HL-60/S4 (cell line): Measurements from ENCODE around the gene GREB1.

Experiments
- in situ Hi-C: fragments of 300-500 bp; cut with MboI; formaldehyde crosslinking; loops from 2 replicates; pipeline ENCODE4 v1.14.3; 2022; ENCODE audit warnings: low sequenced_read_pairs

Gene GREB1

DNA sequence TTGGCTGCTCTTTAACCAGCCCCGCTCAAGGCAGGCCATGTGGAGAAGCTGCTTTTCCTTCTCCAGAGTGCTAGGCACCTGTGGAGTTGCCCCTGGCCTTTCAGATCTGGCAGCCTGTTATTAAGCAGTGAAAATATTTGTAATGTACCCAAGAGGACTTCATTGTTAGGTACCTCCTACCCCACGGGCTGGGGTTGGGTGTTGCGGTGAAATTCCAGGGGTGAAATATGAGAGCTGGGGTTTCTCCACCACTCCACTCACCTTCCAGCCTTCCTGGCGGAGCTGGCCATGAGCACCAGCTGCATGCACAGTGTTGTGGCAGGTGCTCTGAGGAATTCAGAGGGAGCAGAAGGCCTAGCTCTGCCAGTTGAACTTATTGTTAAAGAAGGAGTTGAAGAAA, 97.0 kb downstream of the GREB1 start:
- in situ Hi-C loops: no loop called here

DNA sequence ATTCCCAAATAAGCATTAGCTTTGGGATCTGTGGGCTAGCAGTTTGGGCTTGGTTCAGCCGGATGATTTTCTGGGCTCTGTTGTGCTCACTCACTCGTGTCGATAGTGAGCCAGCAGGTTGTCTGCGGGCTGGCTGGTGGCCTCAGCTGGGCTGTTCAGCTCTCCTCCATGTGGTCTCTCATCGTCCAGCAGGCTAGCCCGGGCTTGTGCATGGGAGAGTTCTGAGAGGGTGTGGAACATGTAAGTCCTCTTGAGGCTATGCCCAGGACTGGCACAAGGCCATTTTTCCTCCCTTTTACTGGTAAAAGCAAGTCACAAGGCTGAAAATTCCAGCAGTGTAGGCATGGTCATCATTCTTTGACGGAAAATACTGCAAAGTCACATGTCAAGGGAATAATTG, 97.6 kb downstream of the GREB1 start:
- in situ Hi-C loops: no loop called here

DNA sequence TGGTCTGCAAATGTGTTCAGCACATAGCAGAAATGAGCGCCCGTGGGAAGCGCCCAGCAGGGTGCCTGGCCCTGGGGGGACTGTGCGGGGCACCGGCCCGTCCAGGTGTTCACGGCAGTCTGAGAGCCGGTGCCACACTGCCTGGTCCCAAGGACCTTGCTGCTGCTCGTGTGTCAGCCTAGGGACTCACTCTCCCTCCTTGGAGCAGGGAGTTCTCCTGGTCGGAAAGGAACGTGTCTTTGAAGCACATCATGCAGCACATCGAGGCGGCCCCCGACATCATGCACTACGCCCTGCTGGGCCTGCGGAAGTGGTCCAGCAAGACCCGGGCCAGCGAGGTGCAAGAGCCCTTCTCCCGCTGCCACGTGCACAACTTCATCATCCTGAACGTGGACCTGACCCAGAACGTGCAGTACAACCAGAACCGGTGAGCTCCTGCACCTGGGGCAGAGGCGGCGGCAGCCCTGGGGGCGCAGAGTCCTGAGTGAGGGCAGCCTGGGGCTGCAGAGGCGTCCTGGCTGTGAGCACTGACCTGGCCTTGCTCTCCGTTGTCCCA, 100.2 kb downstream of the GREB1 start:
- in situ Hi-C loops: no loop called here

DNA sequence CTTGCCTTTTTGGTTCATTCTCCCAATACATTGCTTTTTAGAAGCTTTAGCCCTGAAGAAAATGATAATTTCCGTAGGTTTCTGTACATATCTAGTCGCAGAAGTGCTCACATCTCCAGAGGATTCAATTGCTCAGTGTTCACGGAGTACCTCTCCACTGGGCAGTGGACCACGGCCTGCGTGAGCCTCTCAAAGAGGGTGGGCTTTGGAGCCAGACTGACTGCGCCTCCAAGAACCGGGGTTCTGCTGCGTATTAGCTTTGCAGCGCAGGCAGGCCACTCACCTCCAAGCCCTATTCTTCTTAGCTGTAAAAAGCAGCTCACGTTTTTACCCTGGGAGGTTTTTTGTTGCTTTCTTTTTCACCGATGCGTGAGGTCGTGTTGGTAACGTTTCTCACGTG, 100.7 kb downstream of the GREB1 start:
- in situ Hi-C loops: no loop called here

DNA sequence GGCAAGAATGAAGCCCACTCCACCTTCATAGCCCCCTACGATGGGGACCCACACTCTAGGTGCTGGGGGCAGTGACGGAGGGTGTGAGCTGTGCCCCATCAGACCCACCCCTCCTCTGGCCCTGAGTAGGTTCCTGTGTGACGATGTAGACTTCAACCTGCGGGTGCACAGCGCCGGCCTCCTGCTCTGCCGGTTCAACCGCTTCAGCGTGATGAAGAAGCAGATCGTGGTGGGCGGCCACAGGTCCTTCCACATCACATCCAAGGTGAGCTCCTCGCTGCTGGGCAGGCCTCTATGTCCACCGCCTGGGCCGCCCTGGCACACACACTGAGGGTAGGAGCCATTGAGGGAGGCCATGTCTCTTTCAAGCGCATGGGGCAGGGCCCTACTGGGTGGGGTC, 101.3 kb downstream of the GREB1 start:
- in situ Hi-C loops: no loop called here

DNA sequence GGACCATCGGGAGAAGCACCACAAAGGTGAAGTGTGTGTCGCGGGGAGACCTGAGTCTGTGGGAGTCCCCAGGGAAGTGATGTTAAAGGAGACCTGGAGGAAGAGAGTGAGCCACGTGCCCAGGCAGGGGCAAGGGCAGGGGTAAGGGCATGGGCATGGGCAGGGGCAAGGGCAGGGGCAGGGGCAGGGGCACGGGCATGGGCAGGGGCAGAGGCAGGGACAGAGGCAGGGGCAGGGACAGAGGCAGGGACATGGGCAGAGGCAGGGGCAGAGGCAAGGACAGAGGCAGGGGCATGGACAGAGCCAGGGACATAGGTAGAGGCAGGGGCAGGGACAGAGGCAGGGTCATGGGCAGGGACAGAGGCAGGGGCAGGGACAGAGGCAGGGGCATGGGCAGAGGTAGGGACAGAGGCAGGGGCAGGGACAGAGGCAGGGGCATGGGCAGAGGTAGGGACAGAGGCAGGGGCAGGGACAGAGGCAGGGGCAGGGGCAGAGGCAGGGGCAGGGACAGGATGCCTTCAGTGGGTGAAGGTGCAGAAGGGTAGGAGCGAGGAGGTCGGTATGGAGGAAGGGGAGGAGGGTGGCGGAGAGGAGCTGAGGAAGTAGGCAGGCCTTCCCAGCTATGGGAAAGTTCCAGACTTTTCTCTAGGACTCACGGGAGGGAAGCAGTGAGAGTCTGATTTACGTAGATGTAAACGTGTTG, 102.9 kb downstream of the GREB1 start:
- in situ Hi-C loops: no loop called here

DNA sequence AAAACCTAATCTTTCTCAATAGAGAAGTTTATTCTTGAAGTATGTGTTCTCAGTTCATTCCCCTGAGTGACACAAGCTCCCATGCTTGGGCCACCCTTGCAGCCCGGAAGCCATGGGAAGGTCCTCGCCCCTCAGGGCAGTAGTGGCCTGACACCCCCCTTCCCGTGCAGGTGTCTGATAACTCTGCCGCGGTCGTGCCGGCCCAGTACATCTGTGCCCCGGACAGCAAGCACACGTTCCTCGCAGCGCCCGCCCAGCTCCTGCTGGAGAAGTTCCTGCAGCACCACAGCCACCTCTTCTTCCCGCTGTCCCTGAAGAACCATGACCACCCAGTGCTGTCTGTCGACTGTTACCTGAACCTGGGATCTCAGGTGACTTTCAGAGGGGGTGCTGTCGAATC, 103.7 kb downstream of the GREB1 start:
- in situ Hi-C loops: no loop called here

DNA sequence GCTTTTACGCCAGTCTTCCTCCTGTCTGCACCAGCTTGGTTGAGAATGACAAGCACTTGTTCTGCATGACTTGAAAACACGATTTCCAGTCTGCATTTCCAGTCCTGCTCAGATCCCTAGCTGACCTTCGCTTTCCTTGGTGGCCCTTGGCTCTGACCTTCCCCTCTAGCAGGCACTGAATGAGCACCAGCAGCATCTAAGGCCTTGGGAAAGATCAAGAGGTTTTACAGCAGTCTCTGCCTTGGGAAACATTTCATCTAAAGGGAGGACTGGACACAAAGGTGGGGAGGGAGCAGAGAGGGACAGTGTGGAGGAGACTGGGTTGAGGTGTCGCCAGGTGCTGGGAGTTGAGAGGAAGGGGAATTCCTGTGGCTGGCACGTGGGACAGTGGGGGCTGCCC, 105.7 kb downstream of the GREB1 start:
- in situ Hi-C loops: no loop called here

DNA sequence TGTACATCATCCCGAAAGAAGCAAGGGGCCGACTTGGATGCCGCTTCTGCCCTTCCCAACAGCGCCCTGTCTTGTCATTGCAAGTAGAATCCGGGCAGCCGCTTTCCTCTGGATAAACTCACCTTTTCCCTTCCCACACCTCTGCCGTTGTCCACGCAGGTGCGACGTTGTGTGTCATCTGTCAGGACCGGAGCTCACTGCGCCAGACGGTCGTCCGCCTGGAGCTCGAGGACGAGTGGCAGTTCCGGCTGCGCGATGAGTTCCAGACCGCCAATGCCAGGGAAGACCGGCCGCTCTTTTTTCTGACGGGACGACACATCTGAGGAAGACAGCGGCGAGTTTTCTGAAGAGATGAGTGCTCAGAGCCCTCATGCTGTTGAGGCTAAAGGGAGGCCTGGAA, 106.3 kb downstream of the GREB1 start:
- in situ Hi-C loops: no loop called here

DNA sequence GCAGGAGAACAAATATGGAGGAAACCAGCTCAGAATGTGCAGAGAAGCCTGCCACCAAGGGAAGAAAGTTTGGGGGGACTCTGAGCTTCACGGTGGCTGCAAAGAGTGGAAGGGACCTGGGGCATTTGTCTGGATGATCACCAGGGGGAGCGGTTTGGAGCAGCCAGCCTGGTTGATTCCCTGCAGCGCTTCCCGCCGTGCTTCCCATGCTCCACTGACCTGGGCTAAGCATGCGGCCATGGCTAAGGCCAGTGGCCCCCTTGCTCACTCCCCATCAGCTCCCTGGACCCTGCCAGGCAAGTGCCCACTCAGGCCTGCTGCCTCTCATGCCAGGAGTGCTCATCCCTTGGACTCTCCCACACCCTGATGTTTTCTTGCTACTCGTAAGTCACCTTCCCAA, 109.1 kb downstream of the GREB1 start:
- in situ Hi-C loops: no loop called here

DNA sequence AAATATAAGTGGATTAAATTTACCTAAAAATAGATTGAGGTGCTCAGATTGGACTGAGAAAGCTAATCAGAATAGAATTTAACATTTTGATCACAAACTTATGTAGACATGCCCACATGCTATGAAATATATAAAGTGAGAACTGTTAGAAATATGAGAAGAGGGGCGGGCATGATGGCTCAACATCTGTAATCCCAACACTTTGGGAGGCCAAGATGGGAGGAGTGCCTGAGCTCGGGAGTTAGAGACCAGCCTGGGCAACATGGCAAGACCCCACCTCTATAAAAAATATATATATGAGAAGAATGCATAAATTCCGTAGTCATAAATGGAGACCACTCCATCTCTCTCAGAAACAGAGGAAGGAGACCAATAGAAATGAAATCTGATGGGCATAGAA, 110.4 kb downstream of the GREB1 start:
- in situ Hi-C loops: no loop called here

DNA sequence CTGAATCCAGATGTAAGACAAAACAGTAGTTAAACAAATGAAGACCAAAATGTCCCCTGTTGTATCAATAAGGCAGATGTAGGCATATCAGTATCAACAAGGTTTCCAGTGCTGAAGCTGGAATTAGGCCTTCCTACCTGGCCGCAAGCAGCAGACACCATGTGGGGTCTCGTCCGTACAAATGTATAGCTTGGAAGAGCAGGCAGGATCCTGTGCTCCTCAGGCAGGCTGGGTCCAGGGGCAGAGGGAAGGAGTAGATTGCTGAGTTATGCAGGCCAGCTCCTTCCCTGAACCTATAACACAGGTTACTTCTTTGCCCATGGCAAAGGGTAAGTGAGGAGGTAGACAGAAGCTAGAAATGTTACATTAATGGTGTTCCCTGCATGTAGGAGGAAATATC, 112.7 kb downstream of the GREB1 start:
- in situ Hi-C loops: no loop called here

DNA sequence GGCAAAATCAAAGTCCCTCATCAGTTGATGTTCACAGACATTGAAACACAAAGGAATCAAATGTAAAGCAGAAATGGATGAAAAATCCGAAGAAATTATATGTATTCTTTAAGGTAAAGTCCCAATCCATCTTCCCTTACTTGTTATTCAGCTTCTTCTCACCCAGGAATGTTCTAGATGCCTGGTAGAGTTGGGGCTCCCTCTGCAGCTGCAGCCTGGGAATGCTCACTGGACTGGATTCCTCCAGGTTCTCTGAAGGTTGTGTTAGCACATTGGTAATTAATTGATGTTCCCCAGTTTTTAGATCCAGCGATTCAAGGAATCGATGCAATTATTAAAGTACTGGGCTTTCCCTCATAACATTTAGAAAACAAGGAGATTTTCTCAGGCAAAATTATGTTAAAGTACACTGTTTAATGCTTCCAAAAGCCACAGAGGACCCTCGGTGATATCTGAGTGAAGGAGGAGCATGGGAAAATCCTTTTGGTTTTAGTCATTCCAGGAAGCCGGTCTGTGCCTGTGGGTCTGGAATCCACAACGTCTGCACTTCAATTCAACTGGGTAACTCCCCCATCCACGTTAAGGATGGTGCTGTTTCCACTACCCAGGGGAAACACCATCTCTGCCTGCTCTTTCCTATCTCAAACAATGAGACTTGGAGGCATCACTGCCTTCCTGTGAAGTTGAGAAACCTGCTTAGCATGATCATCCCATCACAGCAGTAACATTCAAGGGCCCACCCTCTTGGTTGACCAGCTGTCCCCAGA, 114.2 kb downstream of the GREB1 start:
- in situ Hi-C loops: no loop called here

DNA sequence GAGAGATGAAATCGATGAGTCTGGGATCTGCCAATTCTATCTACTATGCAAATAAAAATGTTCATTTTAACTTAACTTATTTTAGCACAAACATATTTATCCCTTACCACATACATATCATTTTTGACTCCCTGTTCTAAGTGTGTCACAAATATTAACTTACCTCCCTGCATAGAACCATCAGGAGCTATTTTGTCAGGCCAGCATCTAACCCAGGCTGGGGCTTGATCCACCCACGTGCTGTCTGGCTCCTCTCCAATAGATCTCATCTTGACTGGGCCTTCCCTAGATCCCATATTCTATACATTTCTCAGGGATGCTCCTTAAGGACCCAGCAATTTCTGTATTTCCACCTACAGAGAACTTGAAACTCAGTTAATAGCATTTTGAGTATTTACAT, 115.2 kb downstream of the GREB1 start:
- in situ Hi-C loops: no loop called here

DNA sequence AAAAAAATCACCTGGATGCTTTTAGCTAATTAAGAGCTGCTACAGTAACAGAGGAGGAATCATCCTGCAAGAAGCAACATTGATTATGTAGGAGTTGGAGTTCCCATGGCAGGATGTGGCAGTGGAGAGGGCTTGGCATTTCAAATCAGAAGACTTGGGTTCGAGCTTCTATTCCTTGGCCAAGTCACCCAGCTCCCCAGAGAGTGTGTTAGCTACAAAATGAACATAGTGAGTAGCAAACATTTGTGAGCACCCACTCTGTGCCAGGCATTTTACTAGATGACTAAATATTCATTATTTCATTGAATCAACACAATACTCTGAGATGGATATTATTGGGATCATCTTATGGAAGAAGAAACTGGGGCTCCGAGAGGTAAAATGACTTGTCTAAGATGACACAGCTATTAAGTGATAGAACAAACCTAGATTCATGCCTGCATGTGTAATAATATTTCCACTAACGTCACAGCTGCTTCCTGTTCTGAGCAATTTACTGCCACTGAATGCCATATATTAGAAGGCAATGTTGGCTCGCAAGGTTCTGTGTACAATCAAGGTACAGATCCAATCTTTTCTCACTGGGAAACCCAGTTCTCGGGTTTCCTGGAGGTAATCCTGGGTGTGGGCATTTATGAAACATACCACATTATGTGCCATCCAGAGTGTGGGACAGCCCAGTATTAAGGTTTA, 118.2 kb downstream of the GREB1 start:
- in situ Hi-C loops: no loop called here

DNA sequence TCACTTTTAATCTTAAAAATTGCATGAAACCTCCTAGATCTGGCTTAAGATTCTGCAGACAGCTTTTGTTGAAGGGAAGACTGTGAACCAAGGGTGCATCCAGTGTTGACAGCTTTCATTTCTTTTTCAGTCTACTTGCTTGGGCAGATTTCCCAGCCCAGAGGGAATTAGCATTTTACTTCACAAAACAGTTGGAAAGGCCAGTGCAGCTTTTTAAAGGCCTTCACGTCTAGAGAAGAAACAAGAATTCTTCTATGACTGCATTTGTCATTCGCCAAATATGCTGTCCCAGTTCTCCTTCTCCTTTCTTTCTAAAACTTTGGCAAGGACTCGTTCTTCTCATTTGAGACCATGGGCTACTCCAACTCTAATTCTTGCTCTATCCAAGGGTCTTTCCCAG, 118.7 kb downstream of the GREB1 start:
- in situ Hi-C loops: no loop called here

DNA sequence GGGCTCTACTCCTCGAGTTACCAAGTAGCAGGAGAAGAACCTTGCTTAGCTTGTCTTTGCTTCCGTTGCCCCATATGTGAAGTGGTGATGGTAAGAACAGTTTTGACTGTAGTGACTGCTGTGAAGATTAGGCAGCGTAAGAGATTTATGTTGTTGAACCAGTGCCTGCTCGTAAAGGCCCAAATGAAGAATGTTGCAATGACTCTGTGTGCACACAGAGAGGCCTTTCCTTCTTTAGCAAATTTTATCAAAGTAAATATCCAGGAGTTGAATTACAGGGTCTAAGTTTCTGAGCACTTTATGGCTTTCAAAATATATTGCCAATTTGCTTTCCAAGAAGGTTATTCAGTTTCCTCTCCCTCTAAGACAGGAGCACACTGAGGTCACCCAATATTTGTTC, 121.7 kb downstream of the GREB1 start:
- in situ Hi-C loops: no loop called here

DNA sequence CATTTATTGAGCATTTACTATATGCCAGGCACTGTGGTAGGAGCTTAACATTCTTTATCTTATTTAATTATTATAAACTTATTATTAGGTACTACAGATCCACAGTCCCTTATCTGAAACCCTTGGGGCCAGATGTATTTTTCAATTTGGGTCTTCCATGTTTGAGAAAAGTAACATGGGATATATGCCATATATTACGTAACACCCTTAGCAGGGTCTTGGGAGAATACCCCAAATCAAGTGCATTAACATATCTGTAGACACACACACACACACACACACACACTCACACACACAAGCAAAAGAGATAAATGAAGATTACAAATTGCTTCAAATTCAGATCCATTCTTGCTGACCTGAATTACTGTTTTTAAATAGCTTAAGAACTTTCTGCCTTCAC, 122.4 kb downstream of the GREB1 start:
- in situ Hi-C loops: no loop called here

DNA sequence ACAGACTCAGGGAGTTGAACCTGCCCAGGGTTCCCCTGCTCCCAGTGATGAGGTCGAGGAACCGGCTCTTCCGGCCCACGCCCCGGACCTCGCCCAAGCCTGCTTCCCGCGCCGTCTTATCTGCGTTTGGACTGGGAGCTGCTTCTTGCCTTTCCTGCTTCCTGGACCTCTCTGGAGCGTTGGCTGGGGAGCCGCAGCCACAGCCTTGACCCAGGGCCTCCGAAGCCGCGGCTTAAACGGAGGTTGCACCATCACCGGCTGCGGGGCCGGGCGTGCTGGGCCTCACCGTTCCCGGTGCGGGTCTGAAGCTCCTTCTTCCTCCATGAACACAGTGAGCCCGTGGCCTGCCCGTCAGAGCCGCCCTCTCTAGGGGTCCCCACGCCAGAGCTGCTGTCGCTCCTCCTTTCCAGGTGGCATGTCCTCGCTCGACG, 122.8 kb downstream of the GREB1 start:
- in situ Hi-C loops: no loop called here

DNA sequence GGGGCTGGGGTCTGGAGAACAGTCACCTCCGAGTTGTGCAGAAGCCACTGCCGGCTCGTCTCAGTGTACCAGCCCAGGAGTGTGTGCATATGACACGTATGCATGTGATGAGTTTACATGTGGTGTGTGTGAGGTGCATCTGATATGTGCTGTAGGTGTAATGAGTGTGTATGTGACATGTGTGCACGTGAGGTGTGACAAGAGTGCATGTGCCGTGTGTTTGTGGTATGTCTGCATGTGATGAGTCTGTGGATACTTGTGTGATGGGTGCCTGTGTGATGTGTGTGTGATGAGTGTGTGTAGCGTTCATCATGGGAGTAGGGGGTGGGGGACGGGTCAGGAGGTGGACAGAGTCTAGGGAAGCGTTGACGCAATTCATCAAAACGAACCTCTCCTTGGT, 123.3 kb downstream of the GREB1 start:
- in situ Hi-C loops: no loop called here

DNA sequence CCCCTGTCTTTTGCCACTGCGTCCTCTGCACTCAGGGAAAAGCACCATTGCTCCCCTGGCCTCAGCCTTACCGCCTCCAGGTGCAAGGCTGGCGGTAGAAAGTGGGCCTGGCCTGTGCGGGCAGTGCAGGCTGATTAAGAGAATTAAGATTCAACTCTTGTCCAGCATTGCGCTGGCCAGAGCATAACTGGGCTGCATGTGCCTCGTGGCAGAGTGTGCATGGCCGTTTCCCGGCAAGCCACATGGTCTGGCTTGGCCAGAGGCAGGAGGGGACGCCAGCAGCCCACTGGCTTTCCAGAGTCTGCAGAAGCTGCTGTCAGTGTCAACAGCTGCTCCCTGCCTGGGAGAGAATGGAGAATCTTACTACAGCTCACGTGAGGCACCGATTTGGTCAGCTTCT, 123.8 kb downstream of the GREB1 start:
- in situ Hi-C loops: no loop called here
